ENCODE measurements around the gene FITM2.
"Not testable (repeated sequence)": the region's sequence is repeated elsewhere in the genome, so short reads cannot be mapped to it uniquely, and the experiment has no call there.

The FITM2 gene

GRCh38 chr20:44334709-44335108, 23.7 kb upstream of the FITM2 start:
- no peak for DNase-seq

- no peak for DNase-seq
Measured at GRCh38 chr20:44334306-44334705, 23.3 kb upstream of the FITM2 start.

DNA sequence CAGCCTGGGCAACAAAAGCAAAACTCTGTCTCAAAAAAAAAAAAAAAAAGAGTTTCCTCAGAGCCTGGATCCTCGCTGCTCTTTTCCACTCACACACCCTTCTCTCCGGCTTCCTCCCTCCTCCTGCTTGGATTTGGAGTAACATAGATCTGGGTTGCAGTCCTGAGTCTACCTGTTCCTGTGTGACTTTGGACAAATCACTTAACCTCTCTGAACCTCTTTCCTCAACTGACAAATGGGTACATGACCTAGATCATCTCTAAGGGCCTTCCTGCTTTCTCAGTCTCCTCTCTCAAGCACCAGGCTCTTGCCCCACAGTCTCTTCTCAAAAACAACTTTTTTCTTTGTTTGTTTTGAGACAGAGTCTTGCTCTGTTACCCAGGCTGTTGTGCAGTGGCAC, 20.2 kb upstream of the FITM2 start:
- DNase-seq: no peak

DNA sequence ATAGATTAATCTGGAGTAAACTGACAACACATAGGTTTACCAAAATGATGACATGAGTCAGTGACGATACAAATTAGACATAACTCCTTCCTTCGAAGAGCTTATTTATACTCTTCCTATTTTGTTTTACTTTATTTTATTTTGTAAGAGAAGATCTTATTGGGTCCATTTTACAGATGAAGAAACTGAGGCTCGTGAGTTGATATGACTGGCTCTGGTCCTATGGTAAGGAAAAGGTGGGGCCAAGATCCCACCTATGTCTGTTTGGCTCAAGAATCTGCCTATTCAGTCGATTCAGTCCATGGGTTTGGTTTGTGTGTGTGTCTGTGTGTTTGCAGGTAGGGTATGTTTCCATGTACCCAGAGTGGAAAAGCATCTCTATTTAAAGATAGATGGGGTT, 17.4 kb upstream of the FITM2 start:
- DNase-seq: no peak

DNA sequence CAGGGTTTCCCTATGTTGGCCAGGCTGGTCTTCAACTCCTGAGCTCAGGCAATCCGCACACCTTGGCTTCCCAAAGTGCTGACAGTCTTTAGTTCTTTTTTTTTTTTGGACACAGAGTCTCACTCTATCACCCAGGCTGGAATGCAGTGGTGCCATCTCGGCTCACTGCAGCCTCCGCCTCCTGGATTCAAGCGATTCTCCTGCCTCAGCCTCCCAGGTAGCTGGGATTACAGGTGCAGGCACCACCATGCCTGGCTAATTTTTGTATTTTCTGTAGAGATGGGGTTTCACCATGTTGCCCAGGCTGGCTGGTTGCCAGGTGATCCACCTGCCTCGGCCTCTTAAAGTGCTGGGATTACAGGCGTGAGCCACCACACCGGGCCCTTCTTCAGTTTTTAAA, 16.7 kb upstream of the FITM2 start:
- DNase-seq: not testable (repeated sequence)

DNA sequence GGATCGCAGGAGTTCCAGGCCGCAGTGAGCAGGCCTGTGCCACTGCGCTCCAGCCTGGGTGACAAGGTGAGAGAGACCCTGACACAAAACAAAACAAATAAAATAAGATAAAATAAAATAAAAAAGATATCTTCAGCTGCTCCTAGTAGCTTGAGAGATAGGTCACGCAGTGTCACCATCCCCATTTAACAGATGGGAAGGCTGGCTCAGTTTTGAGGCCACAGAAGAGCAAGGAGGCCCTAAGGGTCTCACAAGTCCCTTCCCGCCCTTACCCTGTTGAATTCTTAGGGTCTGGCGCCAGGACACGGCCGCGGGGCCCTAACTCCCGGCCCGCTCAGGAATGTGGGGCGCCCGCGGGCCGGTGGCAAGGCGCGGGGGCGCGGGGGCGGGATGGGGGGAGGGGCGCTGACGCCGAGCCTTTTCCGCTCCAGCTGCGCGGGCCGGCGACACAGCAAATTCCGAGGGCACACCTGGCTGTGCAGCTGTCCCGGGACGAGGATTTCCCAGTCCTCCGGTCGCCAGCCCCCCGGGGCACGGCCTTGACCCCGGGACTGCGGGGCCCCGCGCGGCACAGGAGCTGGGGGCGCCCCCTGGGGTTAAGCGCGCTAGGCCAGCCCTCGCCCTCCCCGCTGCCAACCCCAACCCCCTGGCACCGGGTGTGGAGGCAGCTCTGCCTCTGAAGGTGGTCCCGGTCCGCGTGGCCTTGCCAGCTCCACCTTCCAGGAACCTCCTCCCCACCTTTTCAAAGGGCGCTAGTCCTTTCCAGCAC, 15.6 kb upstream of the FITM2 start:
- no peak for DNase-seq

- DNase-seq: no peak
Measured at GRCh38 chr20:44324343-44324742, 13.3 kb upstream of the FITM2 start.

GRCh38 chr20:44319839-44320422, 8.9 kb upstream of the FITM2 start:
- DNase-seq: no peak

- no peak for DNase-seq
Measured at GRCh38 chr20:44314870-44315269, 3.9 kb upstream of the FITM2 start.

DNA sequence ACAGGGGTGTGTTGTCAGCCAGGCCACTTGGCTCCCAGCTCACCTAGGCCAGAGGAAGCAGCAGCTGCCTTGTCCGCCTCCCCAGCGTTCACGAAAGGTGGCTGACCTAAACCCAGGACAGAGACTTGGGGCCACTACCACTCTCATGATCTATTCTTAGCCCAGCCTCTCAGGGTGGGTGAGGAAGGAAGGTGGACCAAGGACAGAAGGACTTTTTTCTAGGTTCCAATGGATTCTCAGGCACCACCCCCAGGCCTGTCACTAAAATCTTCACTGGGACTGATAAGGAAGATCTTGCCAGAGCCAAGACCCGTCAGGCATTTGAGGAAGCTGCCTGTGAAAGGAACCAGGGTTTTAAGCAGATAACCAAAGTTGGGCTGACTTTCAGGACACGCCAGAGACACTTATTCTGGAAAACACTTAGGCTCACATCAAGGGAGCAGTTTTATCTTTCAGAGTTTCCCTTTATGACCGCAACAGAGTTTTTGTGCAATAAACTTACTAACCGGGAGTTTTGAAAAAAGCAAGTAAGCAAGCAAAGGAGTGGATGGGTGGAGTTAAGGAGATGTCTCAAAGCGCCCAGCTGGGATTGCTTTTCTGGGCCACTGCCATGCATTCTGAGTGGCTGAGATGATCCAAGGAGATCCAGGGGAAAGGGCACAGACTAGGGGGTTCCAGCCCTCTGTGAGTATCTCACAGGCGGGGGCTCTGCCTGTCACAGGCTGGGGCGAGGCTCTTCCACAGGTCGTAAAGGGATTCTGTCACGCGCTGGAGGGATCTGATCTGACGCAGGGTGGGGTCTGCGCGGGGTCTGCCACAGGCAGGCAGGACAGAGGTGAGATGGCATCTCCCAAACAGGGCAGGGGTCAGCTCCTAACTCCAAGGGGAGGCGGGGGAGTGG, 989 bp downstream of the FITM2 start:
- DNase-seq: peak; percentile 20

GRCh38 chr20:44306927-44307326, 4.1 kb downstream of the FITM2 start:
- DNase-seq: no peak

DNA sequence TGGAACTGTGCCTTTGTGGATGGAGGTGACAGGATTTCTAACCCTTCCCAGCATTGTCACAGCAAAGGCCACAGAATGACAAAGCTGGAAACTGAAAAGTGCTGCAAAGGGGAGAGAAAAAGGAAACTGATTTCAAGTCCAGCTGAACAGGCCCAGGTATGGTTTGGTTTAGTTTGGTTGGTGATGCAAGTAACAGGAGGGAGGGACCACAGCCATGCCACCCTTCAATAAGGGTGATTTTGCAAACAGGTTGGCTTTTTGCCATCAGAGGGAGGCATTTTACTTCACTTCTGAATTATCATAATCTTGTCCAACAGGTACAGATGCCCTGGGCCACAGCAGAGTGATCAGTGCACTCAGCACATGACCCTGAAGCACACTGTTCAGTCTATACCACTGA, 6.6 kb downstream of the FITM2 start:
- DNase-seq: no peak

- no peak for DNase-seq
Measured at GRCh38 chr20:44302736-44303135, 8.3 kb downstream of the FITM2 start.

GRCh38 chr20:44302026-44302669, 8.9 kb downstream of the FITM2 start:
- DNase-seq: no peak

GRCh38 chr20:44301285-44301684, 9.7 kb downstream of the FITM2 start:
- DNase-seq: no peak

- not testable (repeated sequence) for DNase-seq
Measured at GRCh38 chr20:44299011-44299535, 11.9 kb downstream of the FITM2 start.

GRCh38 chr20:44297721-44298120, 13.3 kb downstream of the FITM2 start:
- DNase-seq: no peak

GRCh38 chr20:44296011-44296410, 15.0 kb downstream of the FITM2 start:
- DNase-seq: no peak

GRCh38 chr20:44291754-44292153, 19.2 kb downstream of the FITM2 start:
- no peak for DNase-seq

- DNase-seq: no peak
Measured at GRCh38 chr20:44288252-44288651, 22.8 kb downstream of the FITM2 start.

DNA sequence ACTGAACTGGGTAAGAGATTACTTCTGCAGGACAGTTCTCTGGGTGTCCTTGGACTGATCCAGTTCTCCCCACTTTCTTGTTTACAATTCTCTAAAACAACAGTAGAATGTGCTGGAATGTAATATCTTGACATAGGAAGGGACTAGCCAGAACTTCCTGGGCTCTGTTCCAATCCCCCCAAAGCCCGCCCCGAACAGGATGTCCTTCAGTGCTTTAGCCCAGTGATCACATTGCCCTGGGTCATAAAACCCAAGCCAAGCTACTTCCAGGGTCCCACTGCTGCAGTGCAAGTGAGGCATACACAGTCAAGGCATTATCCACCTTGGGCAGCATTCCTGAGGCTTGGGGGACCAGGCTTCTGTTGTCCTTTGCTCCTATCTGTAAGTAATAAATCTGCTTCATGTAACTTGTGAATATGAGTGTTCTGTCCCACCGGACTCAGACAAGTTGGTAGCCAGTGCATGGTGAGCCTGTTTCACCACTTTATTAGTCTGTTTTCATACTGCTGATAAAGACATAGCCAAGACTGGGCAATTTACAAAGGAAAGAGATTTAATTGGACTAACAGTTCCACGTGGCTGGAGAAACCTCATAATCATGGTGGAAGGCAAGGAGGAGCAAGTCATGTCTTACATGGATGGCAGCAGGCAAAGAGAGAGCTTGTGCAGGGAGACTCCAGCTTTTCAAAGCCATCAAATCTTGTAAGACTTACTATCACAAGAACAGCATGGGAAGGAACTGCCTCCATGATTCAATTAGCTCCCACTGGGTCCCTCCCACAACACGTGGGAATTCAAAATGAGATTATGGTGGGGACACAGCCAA, 23.5 kb downstream of the FITM2 start:
- no peak for DNase-seq

- no peak for DNase-seq
Measured at GRCh38 chr20:44284032-44284431, 27.0 kb downstream of the FITM2 start.

Data from right kidney (tissue), 1 donor.